SKM-1 treated with dmso at 0.1 percent for 144 hours (cell line): ENCODE measurements around the gene SGPL1.

Experiments
- DNase-seq: peaks from one replicate; lab custom pipeline; 2025; ENCODE audit not compliant: unreplicated experiment; lab: John Stamatoyannopoulos, UW

The SGPL1 gene

GRCh38 chr10:70872291-70872690, 56.5 kb downstream of the SGPL1 start:
- DNase-seq: no peak

GRCh38 chr10:70874061-70874460, 58.3 kb downstream of the SGPL1 start:
- DNase-seq: no peak

DNA sequence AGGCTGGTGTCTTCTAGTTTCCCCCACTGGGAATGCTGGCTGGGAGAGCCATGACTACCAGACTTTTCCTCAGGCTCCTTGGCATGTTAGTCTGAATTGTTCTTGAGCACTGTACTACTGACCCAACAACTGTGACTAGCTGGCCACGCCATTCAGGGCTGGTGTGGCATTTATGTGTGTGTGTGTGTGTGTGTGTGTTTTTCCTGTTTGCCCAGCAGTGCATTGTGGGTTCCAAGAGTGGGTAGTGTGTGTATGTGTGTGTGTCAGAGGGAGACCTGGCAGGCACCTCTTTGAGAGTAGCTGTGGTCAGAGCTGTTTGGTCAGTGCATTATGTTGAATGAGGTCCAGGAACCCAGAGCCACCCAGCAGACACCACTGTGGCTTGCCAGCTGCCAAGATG, 63.5 kb downstream of the SGPL1 start:
- DNase-seq: no peak

- DNase-seq: peak; percentile 73
Measured at GRCh38 chr10:70880077-70880534, 64.4 kb downstream of the SGPL1 start.

DNA sequence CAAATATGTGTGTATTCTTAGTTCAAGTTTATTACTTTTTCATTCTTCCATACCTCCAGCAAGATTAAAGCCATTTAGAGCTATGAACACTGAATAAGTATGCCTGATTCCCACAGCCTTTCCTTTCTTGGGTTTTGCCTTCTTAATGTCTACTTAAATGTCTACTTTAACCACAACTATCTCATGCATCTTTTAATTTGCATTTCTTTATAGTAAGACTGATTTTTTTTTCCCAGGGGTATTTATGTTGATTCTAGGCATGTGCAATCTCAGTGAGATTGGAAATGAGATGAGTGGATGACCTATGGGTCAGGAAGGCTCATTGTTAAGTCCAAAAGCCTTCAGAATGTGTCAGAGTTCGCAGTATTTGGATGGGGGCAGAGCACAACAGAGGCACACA, 69.0 kb downstream of the SGPL1 start:
- no peak for DNase-seq

GRCh38 chr10:70885481-70885880, 69.7 kb downstream of the SGPL1 start:
- no peak for DNase-seq

DNA sequence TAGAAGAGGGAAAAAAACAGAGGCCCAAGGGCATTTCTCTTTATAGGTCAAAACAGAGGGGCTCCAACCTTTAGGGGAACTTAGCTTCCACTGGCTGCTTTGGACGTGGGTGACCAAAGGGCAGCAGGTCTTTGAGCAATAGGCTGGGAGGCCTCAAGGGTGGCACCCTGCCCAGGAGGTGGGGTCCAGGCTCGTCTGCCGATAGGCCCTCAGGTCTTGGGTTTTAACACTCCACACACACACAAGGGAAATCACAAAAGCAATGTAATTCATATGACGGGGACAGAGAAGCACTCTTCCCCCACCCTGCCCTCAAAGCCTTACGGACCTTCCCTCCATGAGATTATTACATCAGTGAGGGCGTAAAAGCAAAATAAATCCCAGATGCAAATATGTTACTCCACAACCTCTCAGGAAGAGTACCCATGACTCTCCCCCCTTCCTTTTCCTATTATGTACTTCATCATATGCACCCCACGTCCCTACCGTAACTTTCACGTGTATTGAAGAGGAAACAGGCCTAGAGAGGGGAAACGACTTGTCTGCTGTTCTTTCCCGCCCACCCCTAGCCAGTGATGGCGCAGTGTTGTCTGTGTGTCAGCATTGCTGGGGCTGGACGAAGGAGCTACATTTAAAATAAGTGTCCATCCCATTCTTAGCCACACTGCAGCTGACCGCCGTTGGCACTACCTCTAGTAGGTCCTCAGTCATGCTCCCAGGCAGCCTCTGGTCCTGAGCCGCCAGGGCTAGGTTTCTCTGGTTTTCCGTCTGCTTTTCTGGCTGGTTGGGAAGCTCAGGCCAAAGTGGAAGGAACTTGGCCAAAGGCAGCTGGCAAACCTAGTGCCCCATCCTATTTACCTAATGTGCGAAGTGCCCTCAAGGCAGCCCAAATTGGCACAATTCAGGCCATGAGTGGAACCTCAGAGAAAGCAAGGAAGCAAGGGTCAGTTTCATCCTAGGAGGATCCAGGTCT, 70.5 kb downstream of the SGPL1 start:
- no peak for DNase-seq

DNA sequence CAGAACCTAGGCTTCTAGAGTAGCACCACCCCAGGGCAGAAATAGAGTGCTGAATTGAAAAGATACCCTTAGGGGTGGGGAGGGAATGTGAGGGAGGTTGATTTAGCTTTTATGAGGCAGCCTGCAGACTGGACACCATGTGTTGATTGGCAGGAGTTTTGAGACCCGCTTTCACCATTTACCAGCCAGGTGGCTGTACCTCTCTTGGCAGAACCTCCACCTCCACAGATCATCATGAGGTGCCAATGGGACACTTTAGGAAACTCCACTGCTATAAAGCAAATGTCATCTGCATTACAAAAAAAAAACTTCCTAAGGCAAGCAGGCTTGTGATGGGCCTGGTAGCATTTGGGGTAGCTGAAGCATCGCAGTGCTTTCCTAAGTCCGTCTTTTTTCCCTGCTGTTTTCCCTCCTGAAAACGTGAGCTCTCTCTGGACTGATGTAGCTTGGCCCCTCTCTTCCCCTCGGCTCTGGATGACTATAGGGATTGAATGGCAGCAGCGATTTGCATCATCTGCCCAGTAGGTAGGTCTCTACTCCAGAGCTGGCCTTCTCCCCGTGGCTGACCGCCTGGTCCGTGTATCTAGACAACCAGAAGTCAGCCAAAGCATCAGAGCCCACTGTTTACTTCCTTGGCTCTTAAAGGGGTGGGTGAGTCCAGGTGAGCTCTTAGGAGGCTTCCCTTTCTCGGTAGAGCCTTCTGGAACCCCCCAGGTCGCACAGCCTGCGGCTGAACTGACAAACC, 71.3 kb downstream of the SGPL1 start:
- no peak for DNase-seq

GRCh38 chr10:70887804-70888800, 72.4 kb downstream of the SGPL1 start, which contains the start of gene PCBD1:
Gene PCBD1, minus strand, starts transcription at chr10:70888565. Its CDS starts 32 bp downstream, at chr10:70888533.
- DNase-seq: peak; percentile 17

DNA sequence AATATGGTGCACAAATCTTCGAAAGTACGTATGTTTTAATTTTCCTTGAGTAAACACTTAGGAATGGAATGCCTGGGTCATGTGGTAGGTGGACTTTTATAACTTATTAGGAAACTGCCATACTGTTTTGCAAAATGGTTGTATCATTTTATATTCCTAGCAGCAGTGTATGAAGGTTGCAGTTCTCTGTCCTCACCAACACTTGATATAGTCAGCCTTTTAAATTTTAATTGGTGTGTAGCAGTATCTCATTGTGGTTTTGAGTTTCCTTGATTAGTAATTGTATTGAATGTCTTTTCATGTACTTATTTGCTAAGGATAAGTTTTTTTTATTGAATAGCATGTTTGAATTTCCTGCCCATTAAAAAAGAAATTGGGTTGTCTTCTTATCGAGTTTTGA, 73.5 kb downstream of the SGPL1 start:
- DNase-seq: no peak

DNA sequence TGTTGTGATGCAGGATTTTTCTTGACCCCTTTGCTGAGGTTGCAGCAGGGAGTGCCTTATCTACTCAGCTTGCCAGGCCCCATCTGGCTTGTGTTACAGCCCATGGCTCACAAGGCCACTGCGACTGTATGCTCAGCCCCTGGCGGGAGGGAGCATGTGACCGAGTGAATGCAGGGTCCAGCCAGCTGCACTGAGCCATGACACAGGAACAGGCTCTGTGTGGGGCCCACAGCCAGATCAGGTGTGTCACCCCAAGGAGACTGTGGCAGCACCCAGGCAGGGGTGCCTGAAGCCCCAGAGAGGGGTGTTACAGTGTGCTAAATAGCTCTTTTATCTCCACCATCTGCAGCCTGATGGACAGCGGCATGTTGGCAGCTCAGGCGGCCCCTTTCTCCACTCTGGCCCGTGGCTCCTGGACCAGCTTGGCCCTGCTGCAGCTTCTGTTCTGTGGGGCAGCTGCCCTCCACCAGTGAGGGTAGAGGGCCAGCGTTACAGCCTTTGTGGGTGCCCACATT, 75.2 kb downstream of the SGPL1 start:
- DNase-seq: no peak

GRCh38 chr10:70891627-70892026, 75.9 kb downstream of the SGPL1 start:
- no peak for DNase-seq

- no peak for DNase-seq
Measured at GRCh38 chr10:70892631-70893030, 76.9 kb downstream of the SGPL1 start.

DNA sequence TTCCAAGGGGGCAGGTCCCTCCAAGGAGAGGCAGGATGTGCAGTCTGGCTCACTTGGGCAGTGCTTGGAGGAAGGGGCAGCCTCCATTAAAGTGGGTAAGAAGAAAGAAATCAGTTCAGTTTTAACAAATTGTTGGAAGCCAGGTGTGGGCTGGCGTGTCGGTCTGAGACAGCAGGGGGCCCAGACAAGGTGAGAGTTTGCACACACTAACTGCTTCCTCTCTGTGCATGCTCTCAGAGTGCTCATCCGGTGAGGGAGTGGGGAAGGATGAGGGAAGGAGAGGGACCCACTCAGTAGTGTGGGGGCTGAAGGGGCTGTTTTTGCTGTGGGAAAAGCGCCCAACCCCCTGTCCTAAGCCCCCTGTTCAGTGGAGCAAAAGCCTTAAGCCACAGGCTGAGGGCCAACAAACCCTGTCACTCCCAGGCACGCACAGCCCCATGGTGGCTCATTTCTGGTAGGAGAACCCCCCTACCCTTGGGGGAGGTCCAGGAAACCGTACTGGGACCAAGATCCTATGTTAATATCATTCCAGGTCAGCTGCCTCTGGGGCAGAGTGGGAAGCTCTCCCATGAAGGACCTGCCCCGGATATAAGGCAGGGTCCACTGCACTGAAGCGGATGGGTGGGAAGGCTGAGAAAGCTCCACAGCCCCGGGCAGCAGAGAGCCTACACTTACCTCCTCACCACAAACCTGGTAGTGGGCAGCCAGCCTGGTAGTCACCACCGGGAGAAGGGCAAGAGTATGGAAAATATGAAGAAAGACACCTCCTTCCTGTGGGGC, 77.7 kb downstream of the SGPL1 start:
- no peak for DNase-seq

- DNase-seq: no peak
Measured at GRCh38 chr10:70894416-70894815, 78.7 kb downstream of the SGPL1 start.

GRCh38 chr10:70896551-70896950, 80.8 kb downstream of the SGPL1 start:
- DNase-seq: no peak

DNA sequence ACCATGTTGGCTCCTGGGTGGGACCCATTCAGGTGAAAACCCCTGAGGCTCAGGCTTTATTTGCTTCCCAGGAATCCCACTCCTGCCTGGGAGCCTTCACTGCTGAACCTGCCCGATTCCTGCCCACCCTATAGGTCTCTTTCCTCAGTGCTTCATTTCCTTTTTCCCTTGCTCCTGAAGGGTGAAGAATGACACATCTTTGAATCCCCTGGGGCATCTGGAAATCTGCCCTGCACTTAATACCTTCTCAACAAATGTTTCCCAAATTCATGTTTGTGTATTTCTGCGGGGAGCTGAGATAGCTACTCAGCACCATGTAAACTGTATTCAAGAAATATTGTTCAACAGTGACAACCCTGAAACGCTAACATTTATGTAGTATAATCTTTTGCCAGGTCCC, 82.9 kb downstream of the SGPL1 start:
- DNase-seq: no peak

GRCh38 chr10:70899096-70899495, 83.3 kb downstream of the SGPL1 start:
- peak; percentile 14 for DNase-seq

GRCh38 chr10:70901276-70901878, 85.6 kb downstream of the SGPL1 start:
- DNase-seq: no peak
